Measurements from ENCODE around the gene CABLES1. TPM values are rescaled to one million over a fixed set of nuclear protein-coding genes. Genes with fewer than 3 reads are reported as not detected.
A peak's percentile ranks its signal among the peaks of the same experiment; 100 is the strongest.

Gene CABLES1
- total RNA-seq, 6 experiments from 2014 or later: 7.4 to 21.5 (median 11.3) TPM

DNA sequence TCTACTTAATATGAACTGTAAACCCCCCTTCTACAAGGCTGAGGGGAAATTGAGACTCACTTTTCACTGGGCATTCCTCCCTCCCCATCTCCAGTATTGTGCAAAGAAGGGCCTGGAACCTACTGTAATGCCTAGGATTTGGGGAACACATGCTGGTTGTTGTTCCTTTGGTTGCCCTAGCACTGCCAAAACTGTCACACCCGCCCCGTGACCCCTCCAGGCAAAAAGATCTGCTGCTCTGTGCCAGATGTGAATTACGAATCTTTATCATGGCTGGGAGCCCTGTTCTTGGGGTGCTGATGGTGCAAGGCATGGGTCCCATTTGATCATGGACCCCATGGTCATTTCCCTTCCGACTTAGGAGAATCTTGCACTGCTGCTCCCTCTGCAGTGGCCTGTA is 95.4 kb downstream of the CABLES1 start:
- ATAC-seq: no peak
- H3K4me3 ChIP-seq: no peak overlapping the region
- 94% methylated on average over 4 of the region's 4 CpGs for WGBS (ENCODE audit: insufficient coverage, low coverage, low lambda C conversion rate, missing lambda C conversion rate)
- no peak for DNase-seq
- no peaks in the 10 kb centered on the region for H3K36me3 ChIP-seq
- H3K27me3 ChIP-seq: no peaks in the 10 kb centered on the region
- no peak for TF ChIP-seq CTCF (IDR thresholded peaks at IDR 0.05)
- TF ChIP-seq POLR2A (IDR thresholded peaks at IDR 0.05): no peak
- H3K4me1 ChIP-seq: peaks cover 0 to 6% (median 0%) of the 10 kb centered on the region in 4 donors
- intact Hi-C loops (cut with DNase I): loop anchor here in 1 of 2 donors (10.0 kb wide), 1 partner anchor 96 kb away; the partner anchor contains the start of gene CABLES1
- no peaks in the 10 kb centered on the region for H3K9me3 ChIP-seq
- peak overlapping the region; percentile 37 to 53 (median 43) for H3K27ac ChIP-seq

GRCh38 chr18:23231340-23232021 is 96.2 kb downstream of the CABLES1 start:
- Histone ChIP-seq H3K27me3 (no peaks in the 10 kb centered on the region), H3K4me3 (no peak overlapping the region), H3K36me3 (no peaks in the 10 kb centered on the region), H3K27ac (peak overlapping the region; percentile 37 to 53 (median 43)), H3K9me3 (no peaks in the 10 kb centered on the region), H3K4me1 (peaks cover 0 to 7% (median 0%) of the 10 kb centered on the region in 4 donors)
- ATAC-seq (peak; percentile 63 to 74 (median 70)), DNase-seq (peak in 1 of 3 donors; percentile 26)
- WGBS (ENCODE audit: insufficient coverage, low coverage, low lambda C conversion rate, missing lambda C conversion rate): 34% methylated on average over 19 of the region's 20 CpGs
- TF ChIP-seq POLR2A (IDR thresholded peaks at IDR 0.05) (no peak), CTCF (IDR thresholded peaks at IDR 0.05) (no peak)
- intact Hi-C loops (cut with DNase I): loop anchor here in 1 of 2 donors (10.0 kb wide), 1 partner anchor 97 kb away; the partner anchor contains the start of gene CABLES1

- no peaks in the 10 kb centered on the region for H3K27me3 ChIP-seq
- intact Hi-C loops (cut with DNase I): loop anchor here in 1 of 2 donors (10.0 kb wide), 1 partner anchor 98 kb away; the partner anchor contains the start of gene CABLES1
- H3K36me3 ChIP-seq: no peaks in the 10 kb centered on the region
- H3K4me3 ChIP-seq: no peak overlapping the region
- peaks cover 0 to 15% (median 4%) of the 10 kb centered on the region in 4 donors for H3K4me1 ChIP-seq
- no peak for DNase-seq
- WGBS (ENCODE audit: insufficient coverage, low coverage, low lambda C conversion rate, missing lambda C conversion rate): 80% methylated on average over 6 of the region's 6 CpGs
- no peak for ATAC-seq
- TF ChIP-seq POLR2A (IDR thresholded peaks at IDR 0.05): no peak
- TF ChIP-seq CTCF (IDR thresholded peaks at IDR 0.05): no peak
- no peaks in the 10 kb centered on the region for H3K9me3 ChIP-seq
- peak overlapping the region in 1 of 3 donors; percentile 13 for H3K27ac ChIP-seq
These were observed 97.0 kb downstream of the CABLES1 start for GRCh38 chr18:23232331-23232730.

DNA sequence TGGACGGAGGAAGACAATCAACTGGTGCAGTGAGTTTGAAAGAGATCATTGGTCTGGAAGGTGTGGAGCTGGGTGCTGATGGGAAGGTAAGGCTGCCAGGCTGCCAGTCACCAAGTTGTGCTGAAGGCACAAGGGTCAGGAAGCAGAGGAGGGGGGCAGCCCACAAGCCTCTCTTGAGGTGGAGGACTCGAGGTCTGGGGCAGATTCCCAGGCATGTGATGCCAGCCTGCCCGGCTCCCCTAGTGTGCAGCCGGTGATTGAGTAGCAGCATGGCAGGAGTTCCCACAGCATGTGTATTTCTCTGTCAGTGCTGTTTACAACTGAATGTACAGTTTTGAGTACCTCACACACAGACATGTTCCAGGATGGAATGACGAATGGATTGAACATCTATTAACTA is 99.3 kb downstream of the CABLES1 start:
- ATAC-seq (no peak), DNase-seq (no peak)
- intact Hi-C loops (cut with DNase I): loop anchor here in 1 of 2 donors (10.0 kb wide), 1 partner anchor 100 kb away; the partner anchor contains the start of gene CABLES1
- no peak for TF ChIP-seq CTCF (IDR thresholded peaks at IDR 0.05)
- no peak for TF ChIP-seq POLR2A (IDR thresholded peaks at IDR 0.05)
- WGBS (ENCODE audit: insufficient coverage, low coverage, low lambda C conversion rate, missing lambda C conversion rate): 86% methylated on average over 1 of the region's 5 CpGs
- Histone ChIP-seq H3K36me3 (no peaks in the 10 kb centered on the region), H3K4me1 (peaks cover 0 to 28% (median 13%) of the 10 kb centered on the region in 4 donors), H3K27me3 (no peaks in the 10 kb centered on the region), H3K4me3 (no peak overlapping the region), H3K27ac (no peak overlapping the region), H3K9me3 (no peaks in the 10 kb centered on the region)
